ENCODE results near the gene CERS6. TPM values are rescaled to one million over a fixed set of nuclear protein-coding genes. Genes with fewer than 3 reads are reported as not detected.

Gene CERS6
- total RNA-seq, 1 experiment from 2014 or later, result 45.9 TPM

- Mint-ChIP-seq H3K27ac (ENCODE audit: unreplicated experiment) (no peak overlapping the region), H3K36me3 (ENCODE audit: insufficient read depth, unreplicated experiment) (no peaks in the 10 kb centered on the region), H3K4me1 (ENCODE audit: low read depth, unreplicated experiment) (no peaks in the 10 kb centered on the region), H3K4me3 (ENCODE audit: low read depth, unreplicated experiment) (no peak overlapping the region), H3K27me3 (ENCODE audit: unreplicated experiment) (peaks cover 14% of the 10 kb centered on the region), H3K9me3 (ENCODE audit: low read depth, unreplicated experiment) (no peaks in the 10 kb centered on the region)
- CTCF ChIA-PET, result no interaction called here
- BruUV-seq (replicated peaks), result no TSS peak
- TF ChIP-seq CTCF (IDR thresholded peaks at IDR 0.05; ENCODE audit: unreplicated experiment), result no peak
- DNase-seq, result no peak
- intact Hi-C loops (cut with micrococcal nuclease; ENCODE audit: unreplicated experiment), result no loop called here
Observed at GRCh38 chr2:168428431-168428830, 27.6 kb upstream of the CERS6 start.

- no peak for TF ChIP-seq CTCF (IDR thresholded peaks at IDR 0.05; ENCODE audit: unreplicated experiment)
- peaks cover 14% of the 10 kb centered on the region for H3K27me3 Mint-ChIP-seq (ENCODE audit: unreplicated experiment)
- H3K4me3 Mint-ChIP-seq (ENCODE audit: low read depth, unreplicated experiment), result no peak overlapping the region
- intact Hi-C loops (cut with micrococcal nuclease; ENCODE audit: unreplicated experiment), result no loop called here
- CTCF ChIA-PET, result no interaction called here
- H3K9me3 Mint-ChIP-seq (ENCODE audit: low read depth, unreplicated experiment), result no peaks in the 10 kb centered on the region
- H3K36me3 Mint-ChIP-seq (ENCODE audit: insufficient read depth, unreplicated experiment), result peaks cover 5% of the 10 kb centered on the region
- H3K4me1 Mint-ChIP-seq (ENCODE audit: low read depth, unreplicated experiment), result no peaks in the 10 kb centered on the region
- no TSS peak for BruUV-seq (replicated peaks)
- DNase-seq, result no peak
- no peak overlapping the region for H3K27ac Mint-ChIP-seq (ENCODE audit: unreplicated experiment)
Observed at GRCh38 chr2:168429988-168430387, 26.1 kb upstream of the CERS6 start.

GRCh38 chr2:168430431-168430830, 25.6 kb upstream of the CERS6 start:
- no TSS peak for BruUV-seq (replicated peaks)
- no peaks in the 10 kb centered on the region for H3K9me3 Mint-ChIP-seq (ENCODE audit: low read depth, unreplicated experiment)
- no peak for DNase-seq
- H3K27me3 Mint-ChIP-seq (ENCODE audit: unreplicated experiment), result peaks cover 14% of the 10 kb centered on the region
- CTCF ChIA-PET, result no interaction called here
- no peak for TF ChIP-seq CTCF (IDR thresholded peaks at IDR 0.05; ENCODE audit: unreplicated experiment)
- intact Hi-C loops (cut with micrococcal nuclease; ENCODE audit: unreplicated experiment), result no loop called here
- no peak overlapping the region for H3K4me3 Mint-ChIP-seq (ENCODE audit: low read depth, unreplicated experiment)
- peaks cover 5% of the 10 kb centered on the region for H3K36me3 Mint-ChIP-seq (ENCODE audit: insufficient read depth, unreplicated experiment)
- H3K27ac Mint-ChIP-seq (ENCODE audit: unreplicated experiment), result no peak overlapping the region
- H3K4me1 Mint-ChIP-seq (ENCODE audit: low read depth, unreplicated experiment), result no peaks in the 10 kb centered on the region

- Mint-ChIP-seq H3K36me3 (ENCODE audit: insufficient read depth, unreplicated experiment) (peaks cover 5% of the 10 kb centered on the region), H3K4me1 (ENCODE audit: low read depth, unreplicated experiment) (no peaks in the 10 kb centered on the region), H3K27me3 (ENCODE audit: unreplicated experiment) (peaks cover 14% of the 10 kb centered on the region), H3K4me3 (ENCODE audit: low read depth, unreplicated experiment) (no peak overlapping the region), H3K27ac (ENCODE audit: unreplicated experiment) (no peak overlapping the region), H3K9me3 (ENCODE audit: low read depth, unreplicated experiment) (no peaks in the 10 kb centered on the region)
- intact Hi-C loops (cut with micrococcal nuclease; ENCODE audit: unreplicated experiment), result no loop called here
- no TSS peak for BruUV-seq (replicated peaks)
- CTCF ChIA-PET, result no interaction called here
- no peak for DNase-seq
- no peak for TF ChIP-seq CTCF (IDR thresholded peaks at IDR 0.05; ENCODE audit: unreplicated experiment)
Observed at GRCh38 chr2:168431301-168432024, 24.6 kb upstream of the CERS6 start.
